Gastrocnemius medialis (tissue), 4 donors: ENCODE measurements around the gene DNAH17. TPM values are rescaled to one million over a fixed set of nuclear protein-coding genes. Genes with fewer than 3 reads are reported as not detected.
A peak's percentile ranks its signal among the peaks of the same experiment; 100 is the strongest.

ENCODE experiments used
- ATAC-seq, 2 donors: fragments of 150-250 bp; one replicate each; pipeline ENCODE4 v1.9.1; 2016
- DNase-seq, 2 donors: peaks; one replicate each; pipeline ENCODE4 v3.0.0-alpha.2; 2019
- H3K27ac ChIP-seq, 4 donors: fragments of 200-600 bp; sonication (generic); 1 replicate in 1 of 4; 2 replicates in 3 of 4; pipeline ENCODE4 v1.5.1; 2016 to 2018; ENCODE audit warnings: mild to moderate bottlenecking in 2 of 4, moderate library complexity in 1 of 4
- H3K27me3 ChIP-seq, 3 donors: fragments of 200-600 bp; sonication (generic) in 2 of 3; 1 replicate in 1 of 3; 2 replicates in 2 of 3; pipeline versions ENCODE4 v1.5.1 to v1.6.0; 2016 to 2019; ENCODE audit warnings: mild to moderate bottlenecking in 1 of 3, moderate library complexity in 1 of 3
- H3K36me3 ChIP-seq, 2 donors: fragments of 200-600 bp; sonication (generic) in 1 of 2; one replicate each; pipeline ENCODE4 v1.5.1; 2017 to 2018
- H3K4me1 ChIP-seq, 2 donors: fragments of 200-600 bp; sonication (generic) in 1 of 2; one replicate each; pipeline ENCODE4 v1.5.1; 2016 to 2017; ENCODE audit warnings: mild to moderate bottlenecking in 2 of 2
- H3K4me3 ChIP-seq, 4 donors: fragments of 200-600 bp; sonication (generic) in 3 of 4; 1 replicate in 1 of 4; 2 replicates in 3 of 4; pipeline ENCODE4 v1.5.1; 2016 to 2019; ENCODE audit warnings: mild to moderate bottlenecking in 2 of 4
- H3K9me3 ChIP-seq, 3 donors: fragments of 200-600 bp; sonication (generic) in 2 of 3; 1 replicate in 1 of 3; 2 replicates in 2 of 3; pipeline ENCODE4 v1.5.1; 2016 to 2019
- POLR2A ChIP-seq, 2 donors: fragments of 450-650 bp; IDR thresholded peaks; one replicate each; pipeline ENCODE4 v1.6.1; 2017; ENCODE audit warnings: antibody characterized with exemption in 2 of 2, mild to moderate bottlenecking in 2 of 2, moderate library complexity in 2 of 2
- in situ Hi-C, 4 donors: fragments of 200-750 bp; cut with MboI; loops; one replicate each; pipeline versions ENCODE4 v1.15.0 to v1.8.0; 2017; ENCODE audit warnings: low sequenced_read_pairs in 4 of 4
- intact Hi-C: fragments of 100-400 bp; cut with DNase I; formaldehyde crosslinking; loops from one replicate; pipeline ENCODE4 v1.15.1; 2023; ENCODE audit warnings: low total_unique reads
- total RNA-seq, 4 donors: library from RNA; depleted of rRNA; stranded (reverse); fragments of >200 nt; gene quantifications; one replicate each; pipeline versions ENCODE4 v1.1.0 to v1.2.3, GENCODE V29; 2016
- TF ChIP-seq, protein P1 (sequence below), 5 experiments: fragments of 450-650 bp in 3 of 5; fragments of 200-600 bp in 2 of 5; sonication (generic) in 2 of 5; IDR thresholded peaks in 4 of 5; conservative IDR thresholded peaks in 1 of 5; 1 replicate in 4 of 5; 2 replicates in 1 of 5; pipeline ENCODE4 v1.5.1; 2016 to 2019; ENCODE audit warnings: antibody characterized with exemption in 5 of 5, mild to moderate bottlenecking in 3 of 5, moderate library complexity in 3 of 5

DNAH17 gene
- total RNA-seq, 4 donors from 2014 or later, result 0.56 TPM; not detected in 3

GRCh38 chr17:78609191-78609641 is 32.0 kb upstream of the DNAH17 start:
- no peak for TF ChIP-seq POLR2A (IDR thresholded peaks at IDR 0.05)
- TF ChIP-seq, protein P1, sequence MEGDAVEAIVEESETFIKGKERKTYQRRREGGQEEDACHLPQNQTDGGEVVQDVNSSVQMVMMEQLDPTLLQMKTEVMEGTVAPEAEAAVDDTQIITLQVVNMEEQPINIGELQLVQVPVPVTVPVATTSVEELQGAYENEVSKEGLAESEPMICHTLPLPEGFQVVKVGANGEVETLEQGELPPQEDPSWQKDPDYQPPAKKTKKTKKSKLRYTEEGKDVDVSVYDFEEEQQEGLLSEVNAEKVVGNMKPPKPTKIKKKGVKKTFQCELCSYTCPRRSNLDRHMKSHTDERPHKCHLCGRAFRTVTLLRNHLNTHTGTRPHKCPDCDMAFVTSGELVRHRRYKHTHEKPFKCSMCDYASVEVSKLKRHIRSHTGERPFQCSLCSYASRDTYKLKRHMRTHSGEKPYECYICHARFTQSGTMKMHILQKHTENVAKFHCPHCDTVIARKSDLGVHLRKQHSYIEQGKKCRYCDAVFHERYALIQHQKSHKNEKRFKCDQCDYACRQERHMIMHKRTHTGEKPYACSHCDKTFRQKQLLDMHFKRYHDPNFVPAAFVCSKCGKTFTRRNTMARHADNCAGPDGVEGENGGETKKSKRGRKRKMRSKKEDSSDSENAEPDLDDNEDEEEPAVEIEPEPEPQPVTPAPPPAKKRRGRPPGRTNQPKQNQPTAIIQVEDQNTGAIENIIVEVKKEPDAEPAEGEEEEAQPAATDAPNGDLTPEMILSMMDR (IDR thresholded peaks at IDR 0.05 in 4 of 5, conservative IDR thresholded peaks at IDR 0.05 in 1 of 5), result no peak
- Histone ChIP-seq H3K27ac (peak overlapping the region in 2 of 4 donors; percentile 9 to 30), H3K4me3 (no peak overlapping the region), H3K36me3 (no peaks in the 10 kb centered on the region), H3K9me3 (no peaks in the 10 kb centered on the region), H3K4me1 (peaks cover 3 to 8% of the 10 kb centered on the region in 2 donors), H3K27me3 (peaks cover 0 to 3% (median 0%) of the 10 kb centered on the region in 3 donors)
- intact Hi-C loops, result no loop called here
- ATAC-seq (peak in 1 of 2 donors; percentile 46), DNase-seq (no peak)
- in situ Hi-C loops, result no loop called here

GRCh38 chr17:78608804-78609186 is 31.6 kb upstream of the DNAH17 start:
- no peak overlapping the region for H3K4me3 ChIP-seq
- peak overlapping the region in 3 of 4 donors; percentile 9 to 30 (median 21) for H3K27ac ChIP-seq
- TF ChIP-seq POLR2A (IDR thresholded peaks at IDR 0.05), result no peak
- ATAC-seq, result no peak
- no peaks in the 10 kb centered on the region for H3K9me3 ChIP-seq
- no peak for DNase-seq
- H3K27me3 ChIP-seq, result peaks cover 0 to 3% (median 0%) of the 10 kb centered on the region in 3 donors
- intact Hi-C loops (no loop called here), in situ Hi-C loops (no loop called here)
- H3K36me3 ChIP-seq, result no peaks in the 10 kb centered on the region
- H3K4me1 ChIP-seq, result peaks cover 3 to 8% of the 10 kb centered on the region in 2 donors

- ATAC-seq (no peak), DNase-seq (no peak)
- peak overlapping the region in 2 of 4 donors; percentile 9 to 21 for H3K27ac ChIP-seq
- intact Hi-C loops (no loop called here), in situ Hi-C loops (no loop called here)
- TF ChIP-seq, protein P1 (IDR thresholded peaks at IDR 0.05 in 4 of 5, conservative IDR thresholded peaks at IDR 0.05 in 1 of 5), result no peak
- TF ChIP-seq POLR2A (IDR thresholded peaks at IDR 0.05), result no peak
- peaks cover 3 to 8% of the 10 kb centered on the region in 2 donors for H3K4me1 ChIP-seq
- H3K4me3 ChIP-seq, result no peak overlapping the region
- H3K9me3 ChIP-seq, result no peaks in the 10 kb centered on the region
- H3K27me3 ChIP-seq, result peaks cover 0 to 3% (median 0%) of the 10 kb centered on the region in 3 donors
- no peaks in the 10 kb centered on the region for H3K36me3 ChIP-seq
Measured at GRCh38 chr17:78608122-78608803, 31.1 kb upstream of the DNAH17 start.

GRCh38 chr17:78607038-78607437 is 29.8 kb upstream of the DNAH17 start:
- intact Hi-C loops, result no loop called here
- no peaks in the 10 kb centered on the region for H3K9me3 ChIP-seq
- DNase-seq (no peak), ATAC-seq (no peak)
- in situ Hi-C loops, result no loop called here
- no peaks in the 10 kb centered on the region for H3K36me3 ChIP-seq
- H3K4me3 ChIP-seq, result no peak overlapping the region
- H3K4me1 ChIP-seq, result peaks cover 3 to 8% of the 10 kb centered on the region in 2 donors
- H3K27ac ChIP-seq, result no peak overlapping the region
- TF ChIP-seq, protein P1 (IDR thresholded peaks at IDR 0.05 in 4 of 5, conservative IDR thresholded peaks at IDR 0.05 in 1 of 5), result no peak
- TF ChIP-seq POLR2A (IDR thresholded peaks at IDR 0.05), result no peak
- H3K27me3 ChIP-seq, result peaks cover 0 to 3% (median 0%) of the 10 kb centered on the region in 3 donors

- H3K36me3 ChIP-seq, result no peaks in the 10 kb centered on the region
- no peak overlapping the region for H3K27ac ChIP-seq
- intact Hi-C loops (no loop called here), in situ Hi-C loops (no loop called here)
- TF ChIP-seq, protein P1 (IDR thresholded peaks at IDR 0.05 in 4 of 5, conservative IDR thresholded peaks at IDR 0.05 in 1 of 5), result no peak
- TF ChIP-seq POLR2A (IDR thresholded peaks at IDR 0.05), result no peak
- H3K4me3 ChIP-seq, result no peak overlapping the region
- DNase-seq, result no peak
- ATAC-seq, result no peak
- H3K27me3 ChIP-seq, result peaks cover 0 to 3% (median 0%) of the 10 kb centered on the region in 3 donors
- no peaks in the 10 kb centered on the region for H3K4me1 ChIP-seq
- H3K9me3 ChIP-seq, result no peaks in the 10 kb centered on the region
Measured at GRCh38 chr17:78605886-78606285, 28.7 kb upstream of the DNAH17 start.
